Measurements from ENCODE around the gene PWWP2B.

PWWP2B gene

DNA sequence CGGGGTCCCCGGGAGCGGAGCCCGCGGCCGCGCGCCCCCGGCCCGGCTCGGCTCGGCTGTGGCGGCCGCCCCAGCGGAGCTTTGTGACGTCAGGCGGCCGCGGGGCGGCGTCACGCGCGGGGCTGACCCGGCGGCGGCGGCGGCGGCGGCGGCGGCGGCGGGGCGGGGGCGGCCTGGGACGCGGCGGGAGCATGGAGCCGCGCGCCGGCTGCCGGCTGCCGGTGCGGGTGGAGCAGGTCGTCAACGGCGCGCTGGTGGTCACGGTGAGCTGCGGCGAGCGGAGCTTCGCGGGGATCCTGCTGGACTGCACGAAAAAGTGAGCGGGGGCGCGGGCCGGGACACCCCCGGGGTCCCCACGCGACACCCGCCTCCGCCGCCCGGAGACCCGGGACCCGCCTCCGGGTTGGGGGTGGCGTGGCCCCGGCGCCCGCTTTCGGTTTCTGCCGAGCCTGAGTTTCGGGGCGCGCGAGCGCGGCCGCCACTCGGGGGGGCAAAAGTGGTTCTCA lies at the start of gene PWWP2B:
TSS of gene PWWP2B (plus strand) at position 165 of the 506 bp plus-strand sequence. CDS start at position 192, 27 bp downstream.
- no peak for DNase-seq (ENCODE audit: low read depth)

DNA sequence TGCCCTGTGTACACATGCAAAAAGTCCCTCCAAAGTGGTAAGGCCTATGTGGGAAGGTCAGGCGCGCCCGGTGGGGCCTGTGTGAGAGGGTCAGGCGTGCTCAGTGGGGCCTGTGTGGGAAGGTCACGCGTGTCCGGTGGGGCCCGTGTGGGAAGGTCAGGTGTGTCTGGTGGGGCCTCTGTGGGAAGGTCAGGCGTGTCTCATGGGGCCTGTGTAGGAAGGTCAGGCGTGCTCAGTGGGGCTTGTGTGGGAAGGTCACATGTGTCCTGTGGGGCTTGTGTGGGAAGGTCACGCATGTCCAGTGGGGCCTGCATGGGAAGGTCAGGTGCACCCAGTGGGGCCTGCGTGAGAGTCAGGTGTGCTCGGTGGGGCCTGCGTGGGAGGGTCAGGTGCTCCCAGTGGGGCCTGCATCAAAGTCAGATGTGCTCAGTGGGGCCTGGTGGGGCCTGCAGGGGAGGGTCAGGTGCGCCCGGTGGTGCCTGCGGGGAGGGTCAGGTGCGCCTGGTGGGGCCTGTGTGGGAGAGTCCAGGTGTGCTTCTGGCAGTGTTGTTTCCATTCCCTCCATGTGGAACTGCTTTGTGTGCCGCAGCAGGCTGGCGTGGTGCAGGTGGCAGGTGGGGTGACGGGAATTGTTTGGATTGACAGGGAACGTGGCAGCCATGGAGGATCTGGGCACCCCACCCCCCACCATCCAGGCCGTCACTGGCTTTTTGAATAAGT lies 49.6 kb upstream of the PWWP2B start:
- no peak for DNase-seq (ENCODE audit: low read depth)

DNA sequence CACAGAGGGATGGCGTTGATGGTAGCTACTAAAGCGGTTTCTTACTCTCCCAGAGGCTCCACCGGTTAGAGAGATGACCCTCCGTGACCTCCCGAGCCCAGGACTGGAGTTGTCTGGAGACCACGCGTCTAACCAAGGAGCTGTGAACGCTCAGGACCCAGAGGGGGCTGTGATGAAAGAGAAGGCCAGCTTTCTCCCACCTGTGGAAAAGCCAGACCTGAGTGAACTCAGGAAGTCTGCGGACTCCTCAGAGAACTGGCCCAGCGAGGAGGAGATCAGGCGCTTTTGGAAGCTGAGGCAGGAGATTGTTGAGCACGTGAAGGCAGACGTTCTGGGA lies 49.1 kb upstream of the PWWP2B start:
- no peak for DNase-seq (ENCODE audit: low read depth)

DNA sequence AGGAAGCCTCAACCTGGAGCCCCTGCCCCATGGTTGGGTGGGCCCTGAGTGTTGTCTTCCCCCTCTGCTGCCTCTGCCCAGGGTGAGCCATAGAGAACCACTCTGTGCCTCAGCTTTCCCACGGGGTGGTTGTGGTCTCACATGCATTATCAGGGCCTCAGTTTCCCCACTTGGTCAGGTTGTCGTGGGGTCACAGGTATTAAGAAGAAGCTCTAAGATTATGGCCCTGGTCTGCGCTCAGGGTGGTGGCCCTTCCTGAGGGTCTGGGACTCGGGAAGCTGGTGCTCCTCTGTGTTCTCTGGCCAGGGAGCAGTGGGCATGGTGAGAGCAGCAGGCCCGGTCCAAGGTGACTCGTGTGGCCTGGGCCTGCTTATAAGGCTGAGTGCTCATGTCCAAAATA lies 47.2 kb upstream of the PWWP2B start:
- DNase-seq (ENCODE audit: low read depth) = no peak

DNA sequence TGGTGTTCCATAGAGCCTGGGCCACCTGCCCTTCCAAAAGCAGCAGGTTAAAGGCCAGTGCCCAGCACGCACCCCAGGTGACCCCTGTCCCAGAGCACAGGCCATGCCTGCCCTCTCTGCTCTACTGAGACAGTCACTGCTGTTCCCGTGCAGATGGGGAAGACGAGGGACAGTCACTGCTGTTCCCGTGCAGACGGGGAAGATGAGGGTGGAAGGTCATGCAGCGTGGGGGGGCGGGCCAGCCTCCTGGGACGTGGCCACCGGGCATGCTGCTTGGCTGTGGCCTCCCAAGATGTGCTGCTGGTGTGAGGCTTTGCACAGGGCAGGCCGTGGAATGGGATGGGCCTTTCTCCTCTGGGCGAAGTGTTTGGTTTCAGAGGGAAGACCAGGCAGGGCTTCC lies 46.6 kb upstream of the PWWP2B start:
- DNase-seq (ENCODE audit: low read depth) = no peak

DNA sequence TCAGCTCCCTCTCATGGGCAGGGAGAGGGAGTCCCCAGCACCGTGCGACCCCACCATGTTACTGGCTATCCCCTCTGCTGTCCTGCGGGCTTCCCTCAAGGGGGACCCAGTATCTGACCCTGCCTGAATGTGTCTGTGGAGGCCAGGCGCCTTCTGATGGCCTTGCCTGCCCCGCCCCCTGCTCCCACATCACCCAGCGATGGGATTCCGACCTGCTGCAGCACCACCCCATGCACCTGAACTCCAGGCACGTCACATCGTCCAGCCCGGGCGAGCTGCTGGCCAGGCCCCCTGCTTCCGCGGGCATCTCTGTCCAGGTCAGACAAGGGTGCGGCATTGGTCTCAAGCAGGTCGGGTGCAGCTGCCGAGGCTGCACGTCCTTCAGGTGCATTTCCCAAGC lies 46.1 kb upstream of the PWWP2B start:
- DNase-seq (ENCODE audit: low read depth) = no peak

DNA sequence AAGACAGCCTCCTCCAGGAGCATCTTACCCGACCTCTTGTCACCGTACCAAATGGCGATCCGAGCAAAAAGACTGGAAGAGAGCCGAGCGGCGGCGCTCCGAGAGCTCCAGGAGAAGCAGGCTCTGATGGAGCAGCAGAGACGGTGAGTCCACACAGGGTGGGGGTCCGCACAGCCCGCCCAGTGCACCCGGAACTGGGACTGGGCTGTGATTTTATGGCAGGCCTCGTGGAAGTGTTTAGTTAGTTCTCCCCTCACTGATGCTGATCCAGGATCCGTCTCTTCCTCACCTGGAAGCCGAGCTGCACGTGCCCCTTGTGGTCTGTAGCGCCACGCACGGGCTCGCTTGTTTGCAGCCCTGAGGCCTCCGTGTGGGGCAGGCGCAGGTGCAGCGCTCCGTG lies 45.4 kb upstream of the PWWP2B start:
- no peak for DNase-seq (ENCODE audit: low read depth)

DNA sequence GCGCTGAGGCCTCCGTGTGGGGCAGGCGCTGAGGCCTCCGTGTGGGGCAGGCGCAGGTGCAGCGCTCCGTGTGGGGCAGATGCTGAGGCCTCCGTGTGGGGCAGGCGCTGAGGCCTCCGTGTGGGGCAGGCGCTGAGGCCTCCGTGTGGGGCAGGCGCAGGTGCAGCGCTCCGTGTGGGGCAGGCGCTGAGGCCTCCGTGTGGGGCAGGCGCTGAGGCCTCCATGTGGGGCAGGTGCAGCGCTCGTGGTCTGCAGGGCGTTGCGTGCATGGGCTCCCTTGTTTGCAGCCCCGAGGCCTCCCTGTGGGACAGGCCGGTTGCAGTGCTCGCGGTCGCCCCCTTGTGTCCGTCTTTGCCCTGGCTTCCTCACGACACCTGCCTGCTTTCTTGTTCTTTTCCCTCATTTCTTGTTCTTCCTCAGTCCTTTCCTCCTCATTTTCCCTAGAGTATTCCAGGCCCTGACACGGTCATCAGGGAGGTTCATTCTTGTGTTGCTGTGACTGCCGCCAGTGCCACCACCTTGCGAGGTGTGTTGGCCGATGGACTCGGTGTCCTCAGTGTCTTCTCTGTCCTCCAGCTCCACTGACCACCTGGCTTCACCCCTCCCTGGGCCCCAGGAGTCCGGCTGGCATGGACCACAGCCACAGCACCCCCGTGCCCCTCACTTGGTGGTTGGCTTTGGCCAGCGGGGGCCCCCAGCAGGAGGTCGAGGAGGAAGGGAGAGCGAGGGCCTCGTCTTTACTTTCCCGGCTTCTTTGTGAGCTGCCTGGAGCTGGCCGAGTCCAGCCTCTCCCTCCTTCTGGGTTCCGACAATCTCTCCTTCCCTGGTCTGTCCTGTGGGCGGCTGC lies 44.3 kb upstream of the PWWP2B start:
- DNase-seq (ENCODE audit: low read depth) = peak; percentile 64

DNA sequence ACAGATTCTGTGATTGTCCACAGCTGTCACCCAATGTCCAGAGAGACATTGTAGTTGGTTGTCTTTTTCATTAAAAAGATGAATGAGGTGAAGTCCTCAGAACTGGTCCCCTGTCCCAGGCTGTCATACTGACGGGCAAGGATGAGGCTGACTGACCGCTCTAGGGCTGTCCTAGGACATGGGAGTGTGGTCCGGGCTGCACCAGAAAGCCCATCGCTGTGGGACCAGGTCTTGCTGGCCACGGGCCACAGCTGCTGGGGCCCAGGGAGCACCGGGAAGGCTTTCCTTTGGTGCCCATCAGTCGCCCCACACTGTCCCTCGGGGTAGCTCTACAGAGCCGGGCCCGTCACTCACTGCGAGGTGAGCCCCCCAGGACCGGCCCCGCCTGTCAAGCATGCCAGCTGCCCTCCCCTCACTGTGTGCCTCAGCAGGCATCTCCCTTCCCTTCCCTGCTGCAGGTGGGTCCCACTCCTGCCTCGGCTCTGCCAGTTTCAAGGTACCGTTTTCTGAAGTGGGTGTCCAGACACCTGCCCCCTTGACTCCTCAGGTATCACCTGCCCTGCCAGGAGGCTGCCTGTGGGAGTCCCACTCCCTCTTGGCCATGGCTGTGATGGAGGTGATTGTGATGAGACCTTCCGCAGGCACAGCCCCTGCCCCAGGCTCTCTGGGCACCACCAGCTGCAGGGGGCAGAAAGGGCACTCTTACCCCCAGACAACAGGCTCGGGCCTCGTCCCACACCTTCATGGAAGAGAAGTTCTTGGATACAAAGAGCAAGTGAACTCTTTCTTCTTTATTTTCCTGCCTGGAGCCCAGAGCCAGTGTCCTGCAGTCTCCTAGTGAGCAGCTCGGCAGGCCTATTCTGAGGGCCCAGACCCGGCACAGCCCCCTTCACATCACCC lies 43.3 kb upstream of the PWWP2B start:
- no peak for DNase-seq (ENCODE audit: low read depth)

DNA sequence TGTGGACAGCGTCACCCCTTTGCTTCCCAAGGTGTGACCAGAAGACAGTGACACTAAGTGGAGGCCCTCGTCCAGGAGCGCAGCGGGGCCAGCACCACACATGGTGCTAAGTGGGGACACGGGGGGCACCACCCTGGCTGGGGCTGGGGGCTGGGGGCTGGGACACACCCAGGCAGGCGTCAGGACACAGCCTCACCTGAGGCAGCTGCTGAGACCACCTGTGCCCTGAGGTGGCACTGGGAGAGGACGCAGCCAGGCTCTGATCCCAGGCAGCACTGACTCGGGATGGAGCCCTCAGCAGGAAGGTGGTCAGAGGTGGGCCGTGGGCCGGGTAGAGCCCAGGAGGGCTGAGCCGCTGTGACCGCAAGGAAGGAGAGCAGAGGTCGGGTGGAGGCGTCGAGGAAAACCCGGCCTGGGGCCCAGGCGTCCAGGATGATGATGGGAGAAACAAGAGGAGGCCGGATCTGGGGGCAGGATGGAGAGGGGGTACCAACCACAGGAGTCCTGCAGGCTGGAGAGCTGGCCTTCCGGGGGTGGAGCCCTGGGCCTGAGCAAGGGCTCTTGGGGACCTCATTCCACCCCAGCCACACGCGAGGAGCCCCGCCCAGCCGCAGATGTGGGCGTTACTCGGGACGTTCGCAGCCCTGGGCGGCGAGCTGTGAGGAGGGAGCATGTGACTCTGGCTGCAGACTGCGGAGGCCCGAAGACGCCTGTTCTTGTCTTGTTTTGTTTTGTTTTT lies 42.5 kb upstream of the PWWP2B start:
- no peak for DNase-seq (ENCODE audit: low read depth)

DNA sequence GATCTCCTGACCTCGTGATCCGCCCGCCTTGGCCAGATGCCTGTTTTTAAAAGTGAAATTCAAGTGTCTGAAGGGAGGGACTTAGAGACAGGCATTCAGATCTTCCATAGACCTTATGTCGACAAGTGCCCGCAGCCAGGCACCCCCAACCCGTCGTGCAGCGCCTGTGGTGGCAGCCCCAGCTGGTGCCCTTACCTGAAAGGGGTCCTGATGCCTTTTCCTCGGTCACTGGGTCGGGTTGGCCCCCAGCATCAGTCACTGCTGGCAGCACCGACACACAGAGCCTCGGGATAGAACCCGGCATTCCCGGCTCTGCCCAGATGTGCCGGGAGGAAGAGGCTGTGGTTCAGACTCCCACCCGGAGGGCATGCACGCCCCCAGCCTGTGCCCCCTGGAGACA lies 41.7 kb upstream of the PWWP2B start:
- no peak for DNase-seq (ENCODE audit: low read depth)

DNA sequence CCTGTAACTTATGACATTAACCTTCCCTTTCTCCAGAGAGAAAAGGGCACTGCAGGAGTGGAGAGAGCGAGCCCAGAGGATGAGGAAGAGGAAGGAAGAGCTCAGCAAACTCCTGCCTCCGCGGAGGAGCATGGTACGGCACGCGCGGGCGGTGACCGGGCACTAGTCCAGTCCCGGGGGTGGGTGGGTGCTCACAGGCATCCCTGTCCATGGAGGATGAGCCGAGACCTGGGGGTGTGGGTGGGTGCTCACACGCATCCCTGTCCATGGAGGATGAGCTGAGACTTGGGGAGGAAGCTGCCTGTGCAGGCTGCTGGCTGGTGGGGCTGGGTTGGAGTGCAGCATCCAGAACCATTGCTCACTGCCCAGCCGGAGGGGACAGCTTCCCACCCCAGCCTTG lies 41.2 kb upstream of the PWWP2B start:
- DNase-seq (ENCODE audit: low read depth) = no peak

DNA sequence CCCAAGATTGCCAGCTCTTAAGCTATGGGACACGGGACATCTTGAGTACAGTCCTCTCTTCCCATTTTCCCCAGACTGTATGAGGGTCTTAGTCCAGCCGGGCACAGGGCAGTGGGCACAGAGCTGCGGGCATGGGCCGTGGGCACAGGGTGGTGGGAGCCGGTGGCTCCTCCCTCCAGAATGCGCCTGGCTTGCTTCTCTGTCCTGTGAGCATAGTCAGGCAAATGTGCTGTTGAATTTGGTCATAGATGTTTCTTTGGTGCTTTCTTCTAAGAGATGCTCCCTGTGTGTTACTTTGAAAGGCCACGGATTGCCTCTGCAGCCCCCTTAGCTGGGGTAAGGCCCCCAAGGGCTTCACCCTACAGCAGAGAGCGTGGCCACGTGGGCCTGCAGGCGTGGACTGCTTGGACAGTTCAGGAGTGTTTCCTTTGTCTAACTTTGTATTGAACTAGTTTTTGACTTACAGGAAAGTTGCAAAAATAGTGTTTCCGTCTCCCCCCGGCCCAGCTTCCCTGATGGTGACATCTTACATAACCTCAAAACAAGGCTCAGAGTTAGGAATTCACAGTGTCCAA lies 40.3 kb upstream of the PWWP2B start:
- DNase-seq (ENCODE audit: low read depth) = no peak

DNA sequence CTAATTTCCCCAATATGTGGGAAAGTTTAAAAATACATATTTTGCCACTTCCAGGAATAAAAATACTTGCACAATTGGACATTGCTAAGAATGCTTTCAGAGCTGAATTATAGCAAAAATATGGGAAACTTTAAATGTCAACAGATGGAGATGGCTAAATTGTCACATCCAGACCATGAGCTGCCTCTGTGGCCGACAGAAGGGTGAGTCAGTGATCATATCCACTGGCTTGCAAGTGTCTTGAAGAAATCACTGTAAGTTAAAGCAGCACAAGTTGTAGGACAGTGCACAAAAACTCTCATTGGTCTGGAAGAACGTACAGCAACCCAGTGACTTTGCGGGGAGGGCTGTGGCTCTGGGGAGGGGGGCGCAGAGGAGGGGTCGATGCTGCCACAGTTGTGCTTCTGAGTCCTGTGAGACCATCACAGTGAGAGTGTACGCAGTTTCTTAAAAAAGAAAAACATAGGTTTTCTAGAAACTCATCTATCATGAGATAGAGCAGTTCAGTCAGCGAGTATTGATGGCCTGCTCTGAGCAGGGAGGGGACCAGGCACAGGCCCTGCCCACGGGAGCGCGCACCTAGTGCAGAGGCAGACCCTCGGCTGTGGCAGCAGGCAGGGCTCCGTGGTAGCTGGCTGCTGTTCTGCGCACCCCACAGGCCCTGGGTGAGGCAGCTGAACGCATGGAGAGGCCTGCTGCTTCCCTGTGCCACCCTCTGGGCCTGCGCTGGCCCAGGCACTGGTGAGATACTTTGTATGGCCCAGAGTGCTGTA lies 39.5 kb upstream of the PWWP2B start:
- no peak for DNase-seq (ENCODE audit: low read depth)

DNA sequence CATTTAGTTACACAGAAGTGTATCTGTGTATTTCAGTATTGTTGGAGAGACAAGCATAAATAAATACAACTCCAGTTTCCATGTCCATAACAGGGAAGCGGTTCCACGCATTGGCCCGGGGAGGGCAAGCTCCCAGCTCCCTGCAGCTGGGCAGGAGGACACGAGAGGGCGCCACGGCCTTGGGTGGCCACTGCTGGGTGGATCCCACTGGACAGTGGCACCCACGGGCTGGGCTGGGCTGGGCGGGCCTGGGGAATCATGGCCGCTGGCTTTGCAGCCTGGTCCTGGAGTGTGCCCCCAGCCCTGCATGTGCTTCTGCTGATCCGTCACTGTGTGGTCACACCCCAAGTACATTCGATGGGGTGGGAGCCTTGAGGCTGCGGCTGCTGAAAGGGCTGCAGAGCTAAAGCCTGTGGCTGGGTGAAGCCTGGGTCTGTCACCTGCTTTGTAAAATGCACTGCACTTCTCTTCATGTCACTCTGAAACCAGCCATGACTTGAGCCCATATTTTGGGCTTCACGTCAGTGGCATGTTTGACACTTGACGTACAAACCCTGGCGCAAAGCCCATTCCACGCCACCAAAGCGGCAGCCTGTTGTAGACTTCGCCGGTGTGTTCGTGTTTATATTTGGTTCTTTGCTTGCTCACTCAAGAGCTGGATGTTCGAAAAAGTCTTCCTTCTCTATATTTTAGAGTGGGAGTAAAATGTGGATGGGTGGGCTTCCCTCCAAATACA lies 37.5 kb upstream of the PWWP2B start:
- DNase-seq (ENCODE audit: low read depth) = no peak

DNA sequence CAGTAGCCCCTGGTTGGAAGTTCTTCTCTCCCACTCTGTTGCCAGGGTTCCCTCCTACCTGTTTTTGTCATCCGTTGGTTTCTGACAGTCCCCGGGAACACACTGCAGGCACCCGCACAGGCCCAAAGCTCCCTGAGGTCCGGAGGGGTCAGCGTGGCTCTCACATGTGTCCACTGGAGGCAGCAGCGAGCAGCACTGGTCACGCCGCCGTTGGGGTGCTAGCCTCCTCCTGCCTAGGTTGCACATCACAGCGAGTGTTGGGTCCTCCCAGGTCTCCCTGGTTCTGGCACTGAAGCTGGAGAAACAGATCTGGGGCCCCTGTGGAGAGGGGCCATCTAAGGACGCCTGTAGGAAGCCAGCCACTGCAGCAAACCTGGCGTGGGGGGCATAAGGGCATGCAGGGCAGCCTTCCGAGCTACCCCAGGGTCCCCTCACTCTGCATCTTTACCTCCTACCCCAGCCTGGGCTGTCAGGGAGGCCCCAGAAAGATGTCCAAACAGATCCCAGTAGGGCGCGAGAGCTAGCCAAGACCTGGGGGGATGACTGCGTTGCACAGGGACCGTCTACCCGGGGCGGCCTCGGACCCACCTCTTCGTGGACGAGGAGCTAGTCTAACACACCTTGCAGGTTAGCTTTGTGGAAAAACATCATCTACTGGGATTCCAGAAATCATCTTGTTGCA lies 36.1 kb upstream of the PWWP2B start:
- DNase-seq (ENCODE audit: low read depth) = peak; percentile 11

DNA sequence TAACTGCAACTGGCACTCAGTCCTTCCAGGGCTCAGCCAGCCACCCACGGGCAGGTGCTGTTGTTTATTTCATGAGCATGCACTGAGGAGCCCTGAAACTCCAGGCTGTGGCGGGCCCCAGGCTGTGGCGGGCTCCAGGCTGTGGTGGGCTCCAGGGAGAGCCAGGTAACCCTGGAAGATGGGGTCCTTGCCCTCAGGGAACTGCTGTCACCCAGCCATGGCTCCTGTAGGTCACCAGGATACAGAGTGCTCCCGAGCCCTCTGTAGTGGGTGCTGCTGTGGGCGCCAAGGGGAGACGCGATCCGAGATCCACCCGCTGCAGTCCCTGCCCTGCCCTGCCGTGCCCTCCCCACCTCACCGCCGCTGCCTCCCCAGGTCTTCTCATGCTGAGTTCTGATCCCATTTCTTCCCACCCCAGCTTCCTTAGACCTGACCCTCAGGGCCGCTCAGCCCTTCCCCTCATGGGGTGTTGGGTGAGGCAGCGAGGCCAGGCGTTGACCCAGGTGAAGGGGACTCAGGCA lies 35.4 kb upstream of the PWWP2B start:
- no peak for DNase-seq (ENCODE audit: low read depth)

DNA sequence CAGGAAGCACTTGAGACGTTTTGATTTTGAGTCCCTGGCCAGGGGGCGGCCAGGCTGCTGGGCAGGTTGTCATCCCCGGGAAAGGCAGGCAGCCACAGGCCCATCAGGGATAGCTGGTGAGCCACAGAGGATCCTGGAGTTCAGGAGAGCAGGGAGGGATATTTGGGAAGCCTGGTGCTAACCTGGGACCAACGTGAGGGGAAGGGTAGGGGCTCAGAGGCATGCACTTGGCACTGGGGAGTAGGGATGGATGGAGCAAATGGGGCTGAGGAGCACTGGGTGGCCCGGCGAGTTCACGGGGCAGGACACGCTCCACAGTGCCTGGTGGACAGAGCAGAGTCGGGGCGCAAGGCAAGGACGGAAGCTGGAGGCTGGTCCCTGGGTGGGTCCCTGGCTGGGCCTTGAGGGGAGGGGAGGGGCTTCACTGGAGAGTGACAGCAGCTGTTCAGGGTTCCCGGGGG lies 34.8 kb upstream of the PWWP2B start:
- DNase-seq (ENCODE audit: low read depth) = no peak

DNA sequence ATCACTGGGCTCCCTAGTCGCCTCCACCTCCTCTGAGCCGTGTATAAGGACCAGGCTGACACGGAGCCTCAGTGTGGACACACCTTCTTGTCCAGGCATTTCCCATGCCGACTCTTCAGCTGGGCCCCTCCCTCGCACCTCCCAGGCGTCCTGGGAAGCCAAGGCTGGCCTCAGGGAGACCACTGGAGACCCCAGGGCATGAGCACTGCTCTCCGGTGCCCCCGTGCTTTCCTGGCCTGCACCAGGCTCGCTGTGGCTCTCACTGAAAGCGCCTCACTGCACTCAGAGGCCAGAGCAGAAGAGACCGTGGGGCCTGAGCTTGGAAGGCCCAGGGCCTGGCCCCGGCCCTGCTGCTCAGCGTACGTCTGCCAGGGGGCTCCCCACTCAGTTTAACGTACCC lies 33.6 kb upstream of the PWWP2B start:
- DNase-seq (ENCODE audit: low read depth) = no peak
